Thymus (tissue), 11 donors: Measurements from ENCODE around the gene BCLAF1. TPM values are rescaled to one million over a fixed set of nuclear protein-coding genes. Genes with fewer than 3 reads are reported as not detected.
"Not testable (repeated sequence)": the region's sequence is repeated elsewhere in the genome, so short reads cannot be mapped to it uniquely, and the experiment has no call there.

Experiments used
- DNase-seq, 9 donors: peaks; one replicate each; pipeline ENCODE4 v3.0.0-alpha.2; 2013; ENCODE audit warnings: low spot score in 9 of 9, low read depth in 6 of 9, missing footprints in 1 of 9
- H3K27ac ChIP-seq, 2 donors: one replicate each; pipeline ENCODE4 v1.5.1; 2013; ENCODE audit warnings: control low read depth in 1 of 2, low read depth in 1 of 2, low read length in 1 of 2, mild to moderate bottlenecking in 1 of 2, moderate library complexity in 1 of 2
- H3K27me3 ChIP-seq, 2 donors: one replicate each; pipeline ENCODE4 v1.5.1; 2013; ENCODE audit warnings: low read length in 1 of 2; ENCODE audit not compliant: control insufficient read depth in 2 of 2, insufficient read depth in 1 of 2
- H3K36me3 ChIP-seq, 2 donors: one replicate each; pipeline ENCODE4 v1.5.1; 2013; ENCODE audit warnings: low read length in 1 of 2, mild to moderate bottlenecking in 1 of 2, moderate library complexity in 1 of 2; ENCODE audit not compliant: control insufficient read depth in 2 of 2, insufficient read depth in 2 of 2
- H3K4me1 ChIP-seq, 2 donors: one replicate each; pipeline ENCODE4 v1.5.1; 2013; ENCODE audit warnings: low read length in 2 of 2; ENCODE audit not compliant: control insufficient read depth in 2 of 2, insufficient read depth in 2 of 2
- H3K4me3 ChIP-seq, 2 donors: one replicate each; pipeline ENCODE4 v1.5.1; 2013; ENCODE audit warnings: low read length in 2 of 2, control low read depth in 1 of 2, mild to moderate bottlenecking in 1 of 2
- H3K9me3 ChIP-seq, 2 donors: one replicate each; pipeline ENCODE4 v1.5.1; 2013; ENCODE audit warnings: low read length in 1 of 2, mild to moderate bottlenecking in 1 of 2; ENCODE audit not compliant: control insufficient read depth in 2 of 2, insufficient read depth in 1 of 2
- WGBS: extraction: QIAGEN DNeasy Blood & Tissue Kit; methylation state at CpG from one replicate; pipeline ENCODE4 v1.1.7; 2013; 5-methylcytosine and 5-hydroxymethylcytosine counted together
- polyA plus RNA-seq: library from polyadenylated mRNA; stranded (reverse); fragments of 200-250 nt; gene quantifications from one replicate; pipeline ENCODE4 v1.2.3, GENCODE V29; 2013
- total RNA-seq: library from RNA; stranded (reverse); fragments of 120-200 nt; gene quantifications from one replicate; pipeline ENCODE4 v1.2.4, GENCODE V29; 2013
- donor health status: healthy.

Gene BCLAF1
- total and polyA plus RNA-seq, 2 donors: 44.6 to 147 TPM

- WGBS: 94% methylated on average over 4 of the region's 4 CpGs
- DNase-seq, H3K27ac ChIP-seq, H3K4me1 ChIP-seq, H3K4me3 ChIP-seq, H3K27me3 ChIP-seq, H3K36me3 ChIP-seq, H3K9me3 ChIP-seq: not testable (repeated sequence)
Observed at GRCh38 chr6:136224974-136225373, 64.7 kb downstream of the BCLAF1 start.

- WGBS: 87% methylated on average over 10 of the region's 10 CpGs
- no peaks in the 10 kb centered on the region for H3K27me3 ChIP-seq
- H3K27ac ChIP-seq: no peak overlapping the region
- no peaks in the 10 kb centered on the region for H3K36me3 ChIP-seq
- H3K9me3 ChIP-seq: no peaks in the 10 kb centered on the region
- H3K4me3 ChIP-seq: no peak overlapping the region
- H3K4me1 ChIP-seq: no peaks in the 10 kb centered on the region
- no peak for DNase-seq
Observed at GRCh38 chr6:136216503-136217401, 72.9 kb downstream of the BCLAF1 start.

GRCh38 chr6:136213853-136214252 is 75.8 kb downstream of the BCLAF1 start:
- H3K9me3 ChIP-seq: no peaks in the 10 kb centered on the region
- H3K36me3 ChIP-seq: no peaks in the 10 kb centered on the region
- no peak overlapping the region for H3K27ac ChIP-seq
- no peaks in the 10 kb centered on the region for H3K27me3 ChIP-seq
- H3K4me1 ChIP-seq: no peaks in the 10 kb centered on the region
- no peak overlapping the region for H3K4me3 ChIP-seq
- no peak for DNase-seq

DNA sequence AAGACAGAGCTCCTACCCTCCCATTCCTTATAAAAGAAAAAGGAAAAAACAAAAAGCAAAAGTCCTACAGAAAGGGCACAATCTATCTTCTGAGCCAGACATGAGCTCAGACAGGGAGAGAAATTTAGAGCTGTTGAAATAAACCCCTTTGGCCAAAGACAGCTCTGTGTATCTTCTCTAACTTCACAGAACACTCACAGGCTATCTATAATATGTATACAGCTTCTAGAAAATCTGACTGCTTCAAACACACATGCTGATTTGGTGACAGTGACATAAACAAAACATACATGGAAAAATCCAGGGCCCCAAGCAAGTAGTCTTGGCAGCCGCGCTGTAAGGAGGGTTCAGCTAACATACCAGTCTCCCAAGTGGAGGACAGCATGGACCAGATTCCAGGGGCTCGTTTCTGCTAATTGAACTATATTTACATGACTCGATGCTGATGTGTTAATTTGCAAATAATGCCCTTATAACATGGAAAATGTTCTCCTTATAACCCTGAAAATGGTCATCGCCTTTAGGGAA is 76.6 kb downstream of the BCLAF1 start:
- Histone ChIP-seq H3K36me3 (no peaks in the 10 kb centered on the region), H3K27me3 (no peaks in the 10 kb centered on the region), H3K4me1 (no peaks in the 10 kb centered on the region), H3K9me3 (no peaks in the 10 kb centered on the region), H3K4me3 (no peak overlapping the region), H3K27ac (no peak overlapping the region)
- 95% methylated on average over 5 of the region's 5 CpGs for WGBS
- DNase-seq: no peak

DNA sequence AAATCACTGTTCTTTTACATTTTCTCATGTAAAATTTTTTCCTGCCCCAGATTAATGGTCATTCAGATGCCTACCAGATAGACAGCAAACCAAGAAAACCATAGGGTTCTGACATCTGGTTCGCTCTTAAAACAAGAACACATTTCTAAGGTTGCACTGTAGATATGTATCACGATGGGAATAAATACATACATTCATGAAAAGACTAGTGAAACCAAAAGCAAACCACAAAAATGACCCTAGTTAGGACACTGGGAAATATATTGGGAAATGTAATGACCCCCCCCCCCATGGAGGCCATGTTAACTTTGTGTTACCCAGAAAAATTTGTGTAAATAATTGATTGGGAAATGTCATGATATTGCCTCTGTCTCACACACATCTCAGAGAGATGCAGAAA is 77.0 kb downstream of the BCLAF1 start:
- Histone ChIP-seq H3K4me1 (no peaks in the 10 kb centered on the region), H3K9me3 (no peaks in the 10 kb centered on the region), H3K27ac (no peak overlapping the region), H3K27me3 (no peaks in the 10 kb centered on the region), H3K4me3 (no peak overlapping the region), H3K36me3 (no peaks in the 10 kb centered on the region)
- no peak for DNase-seq
- WGBS: 98% methylated on average over 2 of the region's 2 CpGs

DNA sequence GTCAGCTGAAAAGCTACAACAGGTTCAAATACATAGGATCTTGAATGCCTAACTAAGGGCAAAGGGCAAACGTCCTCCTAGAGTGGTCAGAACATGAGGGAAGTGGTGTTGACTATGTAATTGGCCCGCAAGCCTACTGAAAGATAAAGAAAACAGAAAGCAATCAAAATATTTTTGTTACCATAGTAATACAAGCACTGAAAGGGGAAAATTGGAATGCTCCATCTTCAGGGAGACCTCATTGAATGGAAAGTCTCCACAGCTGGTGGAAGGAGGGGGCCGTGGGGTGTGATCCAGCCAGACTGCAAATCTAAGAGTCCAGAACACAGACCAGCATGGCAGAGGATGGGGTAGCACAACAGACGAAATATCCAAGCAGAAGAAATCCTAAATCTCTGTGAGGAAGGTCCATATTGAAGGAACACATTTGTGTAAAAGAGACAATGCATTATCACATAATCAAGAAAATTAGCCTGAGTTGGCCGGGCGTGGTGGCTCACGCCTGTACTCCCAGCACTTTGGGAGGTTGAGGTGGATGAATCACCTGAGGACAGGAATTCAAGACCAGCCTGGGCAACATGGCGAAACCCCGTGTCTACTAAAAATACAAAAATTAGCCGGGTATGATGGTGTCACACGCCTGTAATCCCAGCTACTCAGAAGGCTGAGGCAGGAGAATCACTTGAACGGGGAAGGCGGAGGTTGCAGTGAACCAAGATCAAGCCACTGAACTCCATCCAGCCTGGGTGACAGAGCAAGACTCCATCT is 79.1 kb downstream of the BCLAF1 start:
- no peaks in the 10 kb centered on the region for H3K36me3 ChIP-seq
- DNase-seq: no peak
- no peak overlapping the region for H3K4me3 ChIP-seq
- no peaks in the 10 kb centered on the region for H3K9me3 ChIP-seq
- WGBS: 96% methylated on average over 13 of the region's 13 CpGs
- H3K27me3 ChIP-seq: no peaks in the 10 kb centered on the region
- no peak overlapping the region for H3K27ac ChIP-seq
- no peaks in the 10 kb centered on the region for H3K4me1 ChIP-seq

DNA sequence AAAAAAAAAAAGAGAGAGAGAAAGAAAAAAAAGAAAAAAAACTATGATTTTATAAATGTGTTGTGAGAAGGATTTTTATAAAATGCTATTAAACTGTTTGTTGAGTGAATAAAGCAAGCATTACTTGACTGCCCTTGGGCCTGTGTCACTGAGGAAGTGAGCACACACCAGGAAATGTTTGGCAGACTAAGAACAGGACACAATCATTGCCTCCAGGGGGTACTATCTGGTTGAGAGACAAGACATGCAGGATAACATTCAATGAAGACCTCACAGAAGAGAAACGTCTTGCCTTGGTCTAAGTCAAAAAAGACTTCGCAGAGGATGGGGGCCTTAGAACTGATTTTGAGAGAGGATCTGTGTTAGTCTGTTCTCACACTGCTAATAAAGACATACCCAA is 80.2 kb downstream of the BCLAF1 start:
- Histone ChIP-seq H3K9me3 (no peaks in the 10 kb centered on the region), H3K4me3 (no peak overlapping the region), H3K27me3 (no peaks in the 10 kb centered on the region), H3K27ac (no peak overlapping the region), H3K36me3 (no peaks in the 10 kb centered on the region), H3K4me1 (no peaks in the 10 kb centered on the region)
- DNase-seq: no peak
- WGBS: 98% methylated on average over 2 of the region's 2 CpGs

DNA sequence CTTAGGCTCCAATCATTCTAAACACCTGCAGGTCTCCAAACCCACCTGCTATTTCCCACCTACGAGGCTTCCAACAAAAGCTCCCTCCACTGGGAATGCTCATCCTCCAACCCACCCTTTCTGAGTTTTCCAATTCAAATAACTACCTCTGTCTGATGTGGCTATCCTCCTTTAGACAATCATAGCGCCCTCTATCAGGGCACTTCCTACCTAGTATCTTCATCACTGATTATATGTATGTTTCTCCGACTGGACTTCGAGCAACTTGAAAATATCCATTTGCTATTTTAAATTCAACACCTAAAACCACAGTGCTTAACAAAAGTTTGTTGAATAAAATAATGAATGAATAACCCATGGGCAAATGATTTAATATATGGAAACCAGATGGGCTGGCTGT is 80.9 kb downstream of the BCLAF1 start:
- H3K4me3 ChIP-seq: no peak overlapping the region
- no peak for DNase-seq
- no peaks in the 10 kb centered on the region for H3K4me1 ChIP-seq
- no peaks in the 10 kb centered on the region for H3K36me3 ChIP-seq
- WGBS: 96% methylated on average over 4 of the region's 4 CpGs
- no peaks in the 10 kb centered on the region for H3K9me3 ChIP-seq
- H3K27ac ChIP-seq: no peak overlapping the region
- no peaks in the 10 kb centered on the region for H3K27me3 ChIP-seq
